ENCODE results near the gene SRSF12.

DNA sequence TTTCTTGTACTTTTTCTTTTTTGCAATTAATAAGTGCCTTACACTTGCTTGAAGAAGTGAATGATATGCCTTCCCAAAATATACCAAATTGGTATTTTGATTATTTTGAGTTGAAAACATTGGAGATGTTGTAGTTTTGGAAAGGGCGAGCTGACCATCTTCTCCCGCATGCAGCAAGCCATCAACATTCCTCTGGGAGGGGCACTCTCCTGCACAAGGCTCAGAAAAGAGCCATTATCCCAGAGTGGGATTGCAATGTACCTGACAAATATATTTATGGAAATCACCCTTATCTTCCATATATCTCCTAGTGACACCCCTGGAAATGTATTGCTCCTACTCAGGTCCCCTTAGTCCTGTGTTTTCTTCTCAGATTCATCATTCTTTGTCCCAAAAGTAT, 60.1 kb downstream of the SRSF12 start:
- TF ChIP-seq, protein P1, sequence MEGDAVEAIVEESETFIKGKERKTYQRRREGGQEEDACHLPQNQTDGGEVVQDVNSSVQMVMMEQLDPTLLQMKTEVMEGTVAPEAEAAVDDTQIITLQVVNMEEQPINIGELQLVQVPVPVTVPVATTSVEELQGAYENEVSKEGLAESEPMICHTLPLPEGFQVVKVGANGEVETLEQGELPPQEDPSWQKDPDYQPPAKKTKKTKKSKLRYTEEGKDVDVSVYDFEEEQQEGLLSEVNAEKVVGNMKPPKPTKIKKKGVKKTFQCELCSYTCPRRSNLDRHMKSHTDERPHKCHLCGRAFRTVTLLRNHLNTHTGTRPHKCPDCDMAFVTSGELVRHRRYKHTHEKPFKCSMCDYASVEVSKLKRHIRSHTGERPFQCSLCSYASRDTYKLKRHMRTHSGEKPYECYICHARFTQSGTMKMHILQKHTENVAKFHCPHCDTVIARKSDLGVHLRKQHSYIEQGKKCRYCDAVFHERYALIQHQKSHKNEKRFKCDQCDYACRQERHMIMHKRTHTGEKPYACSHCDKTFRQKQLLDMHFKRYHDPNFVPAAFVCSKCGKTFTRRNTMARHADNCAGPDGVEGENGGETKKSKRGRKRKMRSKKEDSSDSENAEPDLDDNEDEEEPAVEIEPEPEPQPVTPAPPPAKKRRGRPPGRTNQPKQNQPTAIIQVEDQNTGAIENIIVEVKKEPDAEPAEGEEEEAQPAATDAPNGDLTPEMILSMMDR (IDR thresholded peaks at IDR 0.05; ENCODE audit: poor library complexity) = no peak
- no peak for TF ChIP-seq EZH2 (IDR thresholded peaks at IDR 0.05; ENCODE audit: borderline replicate concordance)
